GM10266 (cell line): ENCODE measurements around the gene LINS1.

Source experiments
- DNase-seq: peaks from one replicate; pipeline ENCODE4 v3.0.0; 2012; ENCODE audit errors: extremely low spot score
- CTCF ChIP-seq: IDR thresholded peaks from 2 replicates; pipeline ENCODE4 v1.5.1; 2012; ENCODE audit warnings: mild to moderate bottlenecking, low read depth; ENCODE audit not compliant: control insufficient read depth, insufficient read depth; ENCODE audit errors: missing control alignments

Gene LINS1

DNA sequence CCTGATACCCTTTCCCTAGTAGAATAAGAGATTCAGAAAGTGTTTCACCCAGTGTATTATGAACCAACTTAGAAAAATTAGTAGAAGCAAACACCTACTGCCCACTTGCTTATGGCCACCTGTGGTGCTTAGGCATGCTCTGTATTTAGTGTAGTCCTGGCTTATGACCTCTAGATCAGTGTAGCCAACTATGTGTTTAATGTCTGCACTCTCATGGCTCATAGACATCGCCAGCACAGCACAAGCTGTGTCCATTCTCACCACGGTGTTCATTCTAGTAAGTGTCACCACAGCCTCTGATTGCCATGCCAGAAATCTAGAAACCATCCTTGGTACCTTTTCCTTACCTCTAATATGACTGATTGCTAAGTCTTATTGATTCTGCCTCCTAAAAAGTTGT lies 14.7 kb upstream of the LINS1 start:
- TF ChIP-seq CTCF: no peak
- no peak for DNase-seq

DNA sequence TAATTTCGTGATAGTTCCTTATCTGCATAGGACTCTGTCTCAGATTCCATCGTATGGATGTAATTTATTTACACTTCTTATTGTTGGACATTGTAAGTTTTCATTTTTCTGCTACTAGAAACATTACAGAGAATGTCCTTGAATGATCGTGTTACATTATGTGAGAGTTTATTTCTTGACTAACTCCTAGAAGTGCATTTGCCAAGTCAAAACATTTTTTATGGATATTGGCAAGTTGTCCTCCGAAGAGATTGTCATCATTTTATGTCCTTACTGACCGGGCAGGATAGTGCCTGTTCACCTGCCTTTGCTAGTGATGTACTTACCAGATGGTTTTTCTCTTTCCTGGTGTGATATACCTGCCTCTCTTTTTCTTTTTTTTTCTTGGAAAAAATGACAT lies 13.8 kb upstream of the LINS1 start:
- no peak for TF ChIP-seq CTCF
- no peak for DNase-seq

DNA sequence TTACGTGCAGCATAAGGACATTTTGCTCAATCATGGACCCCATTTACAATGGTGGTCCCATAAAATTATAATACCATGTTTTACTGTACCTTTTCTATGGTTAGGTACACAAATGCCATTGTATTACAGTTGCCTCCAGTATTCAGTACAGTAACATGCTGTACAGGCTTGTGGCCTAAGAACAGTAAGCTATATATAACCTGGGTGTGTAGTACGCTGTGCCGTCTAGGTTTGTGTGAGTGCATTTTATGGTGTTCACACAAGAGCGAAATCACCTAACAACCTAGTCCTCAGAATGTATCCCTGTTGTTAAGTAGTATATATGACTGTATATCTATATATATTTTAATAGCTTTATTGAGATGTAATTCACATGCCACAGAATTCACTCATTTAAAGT lies 12.9 kb upstream of the LINS1 start:
- no peak for TF ChIP-seq CTCF

DNA sequence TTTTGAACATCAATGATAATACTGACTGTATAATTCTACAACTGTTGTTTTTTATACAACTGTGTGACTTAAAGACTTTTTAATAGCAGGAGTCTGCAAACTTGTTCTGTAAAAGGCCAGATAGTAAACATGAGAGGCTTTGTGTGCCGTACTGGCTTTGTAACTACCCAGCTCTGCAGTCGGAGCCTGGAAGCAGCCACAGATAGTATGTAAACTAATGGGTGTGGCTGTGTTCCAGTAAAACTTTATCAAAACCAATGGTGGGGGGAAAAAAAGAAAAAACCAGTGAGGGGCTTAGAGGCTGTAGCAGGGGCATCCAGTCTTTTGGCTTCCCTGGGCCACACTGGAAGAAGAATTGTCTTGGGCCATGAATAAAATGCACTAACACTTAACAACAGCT lies 12.4 kb upstream of the LINS1 start:
- TF ChIP-seq CTCF: no peak
- DNase-seq: no peak

More for the DNA sequence above, 12.9 kb upstream of the LINS1 start:
- no peak for DNase-seq

GRCh38 chr15:100613208-100613607 lies 11.2 kb upstream of the LINS1 start:
- no peak for DNase-seq
- no peak for TF ChIP-seq CTCF

DNA sequence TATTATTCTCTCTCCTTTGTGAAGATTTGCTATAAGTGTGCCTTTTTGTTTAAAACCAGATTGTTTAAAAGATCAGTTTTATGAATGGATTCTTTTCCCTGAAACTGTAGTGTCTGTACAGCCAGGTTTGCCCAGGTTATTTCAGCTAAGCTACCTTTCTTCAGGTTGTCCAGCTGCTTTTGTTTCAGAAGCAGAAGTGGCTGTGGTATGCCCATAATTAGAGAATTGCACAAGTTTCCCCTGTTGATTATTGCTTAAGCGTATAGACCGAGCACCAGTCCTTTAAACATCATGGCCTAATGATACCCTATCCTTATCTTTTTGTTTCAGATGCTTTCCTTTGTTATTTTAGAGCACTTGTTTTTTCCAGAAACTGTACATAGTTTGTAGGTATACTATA lies 10.6 kb upstream of the LINS1 start:
- TF ChIP-seq CTCF: no peak
- no peak for DNase-seq

GRCh38 chr15:100602823-100603393 lies 924 bp upstream of the LINS1 start:
- DNase-seq: peak; percentile 32
- no peak for TF ChIP-seq CTCF
